LHCN-M2 (cell line): Measurements from ENCODE around the gene ALG12. TPM values are rescaled to one million over a fixed set of nuclear protein-coding genes. Genes with fewer than 3 reads are reported as not detected.

ENCODE experiments used
- DNase-seq: peaks from one replicate; pipeline ENCODE4 v3.0.0-alpha.2; 2012; ENCODE audit warnings: low read depth
- total RNA-seq: library from RNA; depleted of rRNA; stranded (reverse); fragments of >200 nt; gene quantifications from 2 replicates; pipeline ENCODE4 v1.2.3, GENCODE V29; 2014

Gene ALG12
- total RNA-seq, 1 experiment from 2014 or later: 18.1 TPM

- DNase-seq: peak; percentile 61
These were observed 12.6 kb upstream of the ALG12 start for GRCh38 chr22:49930596-49931412.

- no peak for DNase-seq
These were observed 11.8 kb upstream of the ALG12 start for GRCh38 chr22:49929994-49930575.

GRCh38 chr22:49929211-49929979, 11.2 kb upstream of the ALG12 start:
- DNase-seq: no peak

GRCh38 chr22:49928555-49929210, 10.4 kb upstream of the ALG12 start:
- DNase-seq: no peak

GRCh38 chr22:49928185-49928495, 9.9 kb upstream of the ALG12 start:
- no peak for DNase-seq

GRCh38 chr22:49927483-49928184, 9.4 kb upstream of the ALG12 start:
- DNase-seq: no peak

- DNase-seq: no peak
These were observed 8.7 kb upstream of the ALG12 start for GRCh38 chr22:49926916-49927315.

- no peak for DNase-seq
These were observed 7.4 kb upstream of the ALG12 start for GRCh38 chr22:49925525-49926128.

GRCh38 chr22:49924113-49924833, 6.0 kb upstream of the ALG12 start:
- no peak for DNase-seq

GRCh38 chr22:49923445-49923844, 5.2 kb upstream of the ALG12 start:
- DNase-seq: no peak

- no peak for DNase-seq
These were observed 4.7 kb upstream of the ALG12 start for GRCh38 chr22:49922926-49923325.

GRCh38 chr22:49922484-49922883, 4.2 kb upstream of the ALG12 start:
- DNase-seq: no peak

GRCh38 chr22:49921508-49922278, 3.5 kb upstream of the ALG12 start:
- DNase-seq: no peak

GRCh38 chr22:49920859-49921258, 2.6 kb upstream of the ALG12 start:
- no peak for DNase-seq

GRCh38 chr22:49918911-49919881, 958 bp upstream of the ALG12 start:
- DNase-seq: no peak

GRCh38 chr22:49916831-49917230, 1.4 kb downstream of the ALG12 start:
- no peak for DNase-seq

GRCh38 chr22:49915610-49916009, 2.6 kb downstream of the ALG12 start:
- no peak for DNase-seq

GRCh38 chr22:49914256-49914655, 4.0 kb downstream of the ALG12 start:
- DNase-seq: no peak
